Coronary artery (tissue), 2 donors: ENCODE measurements around the gene STX1B.
A peak's percentile ranks its signal among the peaks of the same experiment; 100 is the strongest.

ENCODE experiments used
- DNase-seq: peaks from one replicate; pipeline ENCODE4 v3.0.0-alpha.2; 2017; ENCODE audit warnings: low spot score
- H3K27ac ChIP-seq, 2 donors: fragments of 200-600 bp; sonication (generic); one replicate each; pipeline ENCODE4 v1.5.1; 2016 to 2019
- H3K4me3 ChIP-seq: fragments of 200-600 bp; sonication (generic); 2 replicates; pipeline ENCODE4 v1.5.1; 2016; ENCODE audit warnings: mild to moderate bottlenecking, moderate library complexity
- TF ChIP-seq, protein P1 (sequence below): fragments of 200-600 bp; sonication (generic); IDR thresholded peaks from one replicate; pipeline ENCODE4 v1.5.1; 2019; ENCODE audit warnings: antibody characterized with exemption

STX1B gene

DNA sequence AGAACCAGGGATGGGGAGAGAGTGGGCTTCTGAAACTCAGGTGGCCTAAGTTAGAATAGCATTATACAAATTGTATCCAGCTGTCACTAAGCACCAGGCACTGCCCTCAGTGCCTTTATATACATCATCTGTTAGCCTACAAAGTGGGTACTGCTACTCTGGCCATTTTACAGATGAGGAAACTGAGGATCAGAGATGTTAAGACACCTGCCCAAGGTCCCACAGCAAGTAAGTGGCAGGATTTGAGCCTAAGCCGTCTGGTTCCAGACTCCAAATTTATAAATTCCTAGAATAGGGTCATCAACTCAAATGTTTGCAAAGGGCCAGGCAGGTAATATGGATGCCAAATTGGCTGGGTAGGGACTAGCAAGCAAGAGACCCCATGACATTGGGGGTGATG lies 59.2 kb downstream of the STX1B start:
- Histone ChIP-seq H3K4me3 (no peak overlapping the region), H3K27ac (peak overlapping the region; percentile 90 to 94)
- no peak for DNase-seq
- TF ChIP-seq, protein P1, sequence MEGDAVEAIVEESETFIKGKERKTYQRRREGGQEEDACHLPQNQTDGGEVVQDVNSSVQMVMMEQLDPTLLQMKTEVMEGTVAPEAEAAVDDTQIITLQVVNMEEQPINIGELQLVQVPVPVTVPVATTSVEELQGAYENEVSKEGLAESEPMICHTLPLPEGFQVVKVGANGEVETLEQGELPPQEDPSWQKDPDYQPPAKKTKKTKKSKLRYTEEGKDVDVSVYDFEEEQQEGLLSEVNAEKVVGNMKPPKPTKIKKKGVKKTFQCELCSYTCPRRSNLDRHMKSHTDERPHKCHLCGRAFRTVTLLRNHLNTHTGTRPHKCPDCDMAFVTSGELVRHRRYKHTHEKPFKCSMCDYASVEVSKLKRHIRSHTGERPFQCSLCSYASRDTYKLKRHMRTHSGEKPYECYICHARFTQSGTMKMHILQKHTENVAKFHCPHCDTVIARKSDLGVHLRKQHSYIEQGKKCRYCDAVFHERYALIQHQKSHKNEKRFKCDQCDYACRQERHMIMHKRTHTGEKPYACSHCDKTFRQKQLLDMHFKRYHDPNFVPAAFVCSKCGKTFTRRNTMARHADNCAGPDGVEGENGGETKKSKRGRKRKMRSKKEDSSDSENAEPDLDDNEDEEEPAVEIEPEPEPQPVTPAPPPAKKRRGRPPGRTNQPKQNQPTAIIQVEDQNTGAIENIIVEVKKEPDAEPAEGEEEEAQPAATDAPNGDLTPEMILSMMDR: no peak

DNA sequence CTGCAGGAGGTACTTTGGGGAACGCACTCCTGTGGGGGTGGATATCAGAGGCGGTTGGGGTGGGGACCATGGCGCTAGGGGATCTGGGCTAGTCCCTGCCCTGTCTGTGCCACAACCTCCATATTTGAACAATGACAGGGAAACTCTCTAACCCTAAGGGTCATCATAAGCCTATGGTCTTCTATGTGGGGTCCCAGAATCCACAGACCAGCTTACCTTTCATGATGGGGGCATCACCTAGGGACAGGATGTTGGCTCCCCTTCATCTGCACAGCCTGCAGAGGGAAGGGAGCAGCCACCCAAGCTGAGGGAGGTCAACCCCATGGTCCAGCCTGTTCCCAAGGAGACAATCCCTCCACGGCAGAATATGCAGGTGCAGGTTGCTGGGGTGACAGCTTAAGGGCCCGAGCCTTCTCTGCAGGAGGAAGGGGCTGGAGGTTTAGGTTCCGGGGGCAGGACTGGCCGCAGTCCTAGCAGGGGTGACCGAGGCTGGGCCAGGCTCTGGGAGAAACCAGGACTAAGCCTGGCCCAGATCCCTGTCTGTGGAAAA lies 59.8 kb downstream of the STX1B start:
- Histone ChIP-seq H3K27ac (peak overlapping the region; percentile 90 to 94), H3K4me3 (peak overlapping the region; percentile 91)
- TF ChIP-seq, protein P1: no peak
- no peak for DNase-seq

DNA sequence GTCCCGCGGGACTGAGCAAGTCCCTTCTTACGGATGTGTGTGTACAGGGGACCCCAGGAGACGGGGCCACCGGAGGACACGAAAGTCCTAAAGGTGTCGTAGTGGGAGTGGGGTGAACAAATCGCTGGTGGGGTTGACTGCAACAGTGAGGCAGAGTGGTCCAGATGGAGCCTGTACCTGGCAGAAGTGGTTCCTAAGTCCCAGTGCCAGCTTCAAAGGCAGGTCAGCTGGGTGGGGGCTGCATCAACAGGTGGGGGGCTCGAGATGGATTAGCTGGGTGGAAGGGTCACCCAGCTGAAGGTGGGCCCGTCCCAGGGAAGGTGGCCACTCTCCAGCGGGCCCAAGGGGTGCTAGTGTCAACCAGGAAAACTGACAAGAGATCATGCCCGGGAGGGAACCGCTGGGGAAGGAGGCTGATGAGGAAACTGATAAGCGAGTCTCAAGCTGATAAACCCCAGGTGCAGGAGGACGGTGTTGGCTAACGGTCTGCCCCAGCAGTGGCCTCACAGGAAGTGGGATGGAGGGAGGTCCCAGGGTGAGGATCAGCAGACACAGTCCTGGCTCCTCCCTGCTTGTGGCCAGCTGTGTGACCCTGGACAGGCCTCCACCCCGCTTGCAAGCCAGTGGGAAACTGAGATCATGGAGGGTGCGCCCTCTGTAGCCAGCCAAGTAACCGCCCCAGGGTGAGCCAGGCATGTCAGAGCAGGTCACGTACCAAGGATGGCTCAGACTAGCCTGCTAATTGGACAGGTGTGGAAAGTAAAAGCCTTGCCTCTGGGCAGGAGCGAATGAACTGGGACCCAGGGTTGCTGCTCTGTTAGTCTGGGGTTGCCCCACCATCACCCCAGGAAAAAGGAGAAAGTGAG lies 60.6 kb downstream of the STX1B start:
- peak; percentile 93 for DNase-seq
- TF ChIP-seq, protein P1: no peak
- Histone ChIP-seq H3K27ac (peak overlapping the region; percentile 90 to 94), H3K4me3 (peak overlapping the region; percentile 91)

DNA sequence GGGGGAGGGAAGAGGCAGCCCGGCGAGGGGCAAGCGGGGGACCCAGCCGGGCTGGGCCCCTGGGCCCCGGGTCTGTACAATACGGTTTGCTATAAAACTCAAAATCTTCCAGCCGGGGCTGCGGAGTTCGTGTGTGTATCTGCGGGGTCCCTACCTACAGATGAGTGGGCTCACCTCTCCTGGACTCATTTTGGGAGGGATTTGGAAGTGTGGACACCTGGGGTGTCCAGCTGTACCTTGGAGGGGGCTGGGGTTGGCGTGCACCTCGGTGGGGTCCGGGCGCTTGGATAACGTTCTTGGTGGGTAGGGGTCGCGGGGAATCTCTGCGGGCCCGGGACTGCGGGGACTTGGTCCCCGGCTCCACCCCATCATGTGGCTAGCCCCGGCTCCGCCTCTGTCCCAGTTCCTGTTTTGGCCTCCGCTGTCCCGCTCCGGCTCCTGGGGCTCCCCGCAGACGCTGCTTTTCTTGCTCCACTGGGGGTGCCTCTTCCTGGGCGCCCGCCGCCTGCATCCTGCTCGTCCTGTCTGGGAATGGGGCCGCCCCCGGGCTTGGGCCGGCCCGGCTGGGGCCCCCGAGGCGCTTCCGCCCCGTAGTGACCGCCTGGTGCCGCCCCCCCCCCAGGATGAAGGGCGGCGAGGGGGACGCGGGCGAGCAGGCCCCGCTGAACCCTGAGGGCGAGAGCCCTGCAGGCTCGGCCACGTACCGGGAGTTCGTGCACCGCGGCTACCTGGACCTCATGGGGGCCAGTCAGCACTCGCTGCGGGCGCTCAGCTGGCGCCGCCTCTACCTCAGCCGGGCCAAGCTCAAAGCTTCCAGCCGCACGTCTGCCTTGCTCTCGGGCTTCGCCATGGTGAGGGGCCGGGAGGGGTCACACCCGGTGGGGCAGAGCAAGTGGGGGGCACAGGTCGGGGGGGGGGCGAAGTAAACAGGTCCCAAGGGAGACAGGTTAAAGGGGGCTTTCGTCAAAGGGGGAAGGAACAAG lies 61.5 kb downstream of the STX1B start, which contains the start of gene ORAI3:
Gene ORAI3, plus strand, starts transcription at position 402 of the 983 bp plus-strand sequence. Its CDS starts 222 bp downstream, at position 624.
- Histone ChIP-seq H3K27ac (peak within 1 kb of the TSS; percentile 90 to 94), H3K4me3 (peak within 1 kb of the TSS; percentile 91)
- TF ChIP-seq, protein P1: no peak
- DNase-seq: peak; percentile 89

DNA sequence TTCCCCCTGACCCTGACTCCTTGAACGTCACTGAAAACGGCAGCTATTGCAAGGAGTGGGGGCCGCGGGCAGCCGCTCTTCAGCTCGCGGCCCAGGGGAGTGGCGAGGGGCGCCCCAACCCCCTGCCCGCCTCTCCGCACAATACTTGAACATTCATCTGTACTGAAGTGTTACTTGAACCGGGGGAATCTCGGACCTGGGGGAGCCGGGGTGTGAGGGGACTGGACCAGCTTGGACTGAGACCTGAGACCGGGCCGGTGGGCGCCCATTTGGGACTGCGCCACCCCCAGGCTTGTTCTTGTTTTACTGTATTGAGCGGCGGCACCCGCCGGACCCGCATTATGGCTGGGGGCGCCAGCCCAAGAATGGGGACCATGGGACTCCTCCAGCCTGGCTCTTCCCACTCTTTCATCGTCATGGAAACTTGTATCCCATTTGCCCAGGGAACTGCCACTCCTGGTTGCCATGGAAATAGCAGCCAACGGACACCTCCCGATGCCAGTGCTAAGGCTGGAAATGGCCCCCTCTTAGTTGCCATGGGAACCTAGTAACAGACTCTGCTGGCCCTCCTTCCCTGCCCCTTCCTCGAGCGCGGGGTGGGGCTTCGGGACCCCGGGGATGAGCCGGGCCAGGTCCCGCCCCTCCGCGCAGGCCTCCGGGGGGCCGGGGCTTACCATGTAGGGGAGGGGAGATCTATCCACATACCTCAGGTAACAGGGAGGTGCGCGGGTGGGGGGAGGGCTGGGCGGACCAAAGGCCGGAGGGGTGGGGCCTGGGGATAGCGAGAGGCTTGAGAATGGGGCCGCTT lies 62.4 kb downstream of the STX1B start:
- peak overlapping the region; percentile 91 for H3K4me3 ChIP-seq
- peak overlapping the region; percentile 90 to 94 for H3K27ac ChIP-seq
- DNase-seq: peak; percentile 96
- TF ChIP-seq, protein P1: no peak

DNA sequence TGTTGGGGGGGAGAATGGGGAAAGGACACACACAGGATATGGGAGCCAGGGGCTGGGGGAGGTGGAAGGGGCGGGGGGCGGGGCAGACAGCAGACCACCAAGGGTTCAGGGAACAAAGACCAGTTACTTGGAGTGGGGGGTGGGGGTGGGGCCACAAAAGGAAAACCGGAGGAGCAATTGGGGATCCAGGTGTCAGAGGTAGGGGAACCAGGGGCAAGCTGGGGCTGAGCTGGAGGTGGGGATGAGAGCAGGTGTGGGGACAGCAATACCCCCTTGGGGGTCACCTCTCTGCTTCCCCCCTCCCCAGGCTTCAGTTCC lies 62.9 kb downstream of the STX1B start:
- peak overlapping the region; percentile 90 to 94 for H3K27ac ChIP-seq
- H3K4me3 ChIP-seq: peak overlapping the region; percentile 91
- TF ChIP-seq, protein P1: no peak
- no peak for DNase-seq
